ENCODE results near the gene SCUBE2. TPM values are rescaled to one million over a fixed set of nuclear protein-coding genes. Genes with fewer than 3 reads are reported as not detected.

Gene SCUBE2
- total and polyA plus RNA-seq, 4 donors: 0.14 to 1.4 (median 0.42) TPM; not detected in 1

DNA sequence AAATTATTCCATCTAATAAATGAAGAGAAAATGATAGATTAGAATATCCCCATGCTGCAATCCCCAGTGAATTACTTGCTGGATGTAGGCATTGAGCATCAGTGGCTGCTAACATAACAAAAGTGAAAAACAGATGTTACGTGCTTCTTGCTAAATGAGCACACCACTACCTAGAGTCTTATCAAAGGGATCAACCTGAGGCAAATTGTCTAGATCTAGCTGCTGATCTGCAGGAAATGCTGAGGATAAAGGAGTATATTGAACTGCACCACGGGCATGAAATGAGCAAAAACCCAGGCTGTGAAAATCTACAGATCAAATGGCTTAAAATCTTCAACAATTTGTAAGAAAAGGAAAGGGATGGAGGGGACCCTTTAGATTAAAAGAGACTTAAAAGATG, 45.3 kb upstream of the SCUBE2 start (continued):
- TF ChIP-seq, protein P1, sequence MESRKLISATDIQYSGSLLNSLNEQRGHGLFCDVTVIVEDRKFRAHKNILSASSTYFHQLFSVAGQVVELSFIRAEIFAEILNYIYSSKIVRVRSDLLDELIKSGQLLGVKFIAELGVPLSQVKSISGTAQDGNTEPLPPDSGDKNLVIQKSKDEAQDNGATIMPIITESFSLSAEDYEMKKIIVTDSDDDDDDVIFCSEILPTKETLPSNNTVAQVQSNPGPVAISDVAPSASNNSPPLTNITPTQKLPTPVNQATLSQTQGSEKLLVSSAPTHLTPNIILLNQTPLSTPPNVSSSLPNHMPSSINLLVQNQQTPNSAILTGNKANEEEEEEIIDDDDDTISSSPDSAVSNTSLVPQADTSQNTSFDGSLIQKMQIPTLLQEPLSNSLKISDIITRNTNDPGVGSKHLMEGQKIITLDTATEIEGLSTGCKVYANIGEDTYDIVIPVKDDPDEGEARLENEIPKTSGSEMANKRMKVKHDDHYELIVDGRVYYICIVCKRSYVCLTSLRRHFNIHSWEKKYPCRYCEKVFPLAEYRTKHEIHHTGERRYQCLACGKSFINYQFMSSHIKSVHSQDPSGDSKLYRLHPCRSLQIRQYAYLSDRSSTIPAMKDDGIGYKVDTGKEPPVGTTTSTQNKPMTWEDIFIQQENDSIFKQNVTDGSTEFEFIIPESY (IDR thresholded peaks at IDR 0.05): no peak
- no peak for TF ChIP-seq FOXA1 (IDR thresholded peaks at IDR 0.05)

DNA sequence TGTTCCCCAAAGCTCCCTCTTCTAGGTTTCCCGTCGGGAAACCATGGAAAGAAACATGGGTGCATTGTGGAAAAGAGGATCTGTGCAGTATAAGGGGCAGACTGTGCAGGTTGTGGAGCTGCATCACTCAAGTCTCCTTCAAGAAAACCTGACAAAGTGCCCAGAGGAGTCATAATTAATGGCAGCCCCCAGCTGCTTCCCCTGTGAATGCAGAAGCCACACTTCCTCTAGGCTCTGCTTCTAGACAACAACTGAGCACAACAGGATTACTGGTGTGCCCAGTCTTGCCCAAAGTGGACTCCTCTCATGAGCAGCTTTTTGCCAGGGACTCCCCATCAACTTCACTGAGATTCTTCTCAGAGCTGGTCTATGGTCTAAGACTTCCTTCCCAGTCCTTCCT, 42.6 kb upstream of the SCUBE2 start:
- H3K4me1 ChIP-seq (ENCODE audit: control insufficient read depth in 4 of 4, insufficient read depth in 4 of 4, low read length in 3 of 4): peaks cover 0 to 5% (median 2%) of the 10 kb centered on the region in 4 donors
- H3K9me3 ChIP-seq (ENCODE audit: control insufficient read depth in 4 of 4, low read length in 3 of 4): no peaks in the 10 kb centered on the region
- no peak overlapping the region for H3K9ac ChIP-seq (ENCODE audit: low read depth in 1 of 2, low read length in 2 of 2)
- TF ChIP-seq, protein P2, sequence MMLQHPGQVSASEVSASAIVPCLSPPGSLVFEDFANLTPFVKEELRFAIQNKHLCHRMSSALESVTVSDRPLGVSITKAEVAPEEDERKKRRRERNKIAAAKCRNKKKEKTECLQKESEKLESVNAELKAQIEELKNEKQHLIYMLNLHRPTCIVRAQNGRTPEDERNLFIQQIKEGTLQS (IDR thresholded peaks at IDR 0.05): no peak
- no peak for TF ChIP-seq JUND (IDR thresholded peaks at IDR 0.05)
- TF ChIP-seq TAF1 (conservative IDR thresholded peaks at IDR 0.05): no peak
- TF ChIP-seq EGR1 (IDR thresholded peaks at IDR 0.05; ENCODE audit: low read depth in 2 of 2): no peak
- TF ChIP-seq, protein P3, sequence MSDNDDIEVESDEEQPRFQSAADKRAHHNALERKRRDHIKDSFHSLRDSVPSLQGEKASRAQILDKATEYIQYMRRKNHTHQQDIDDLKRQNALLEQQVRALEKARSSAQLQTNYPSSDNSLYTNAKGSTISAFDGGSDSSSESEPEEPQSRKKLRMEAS (IDR thresholded peaks at IDR 0.05): no peak
- no peak for TF ChIP-seq YY1 (IDR thresholded peaks at IDR 0.05)
- TF ChIP-seq, protein P4, sequence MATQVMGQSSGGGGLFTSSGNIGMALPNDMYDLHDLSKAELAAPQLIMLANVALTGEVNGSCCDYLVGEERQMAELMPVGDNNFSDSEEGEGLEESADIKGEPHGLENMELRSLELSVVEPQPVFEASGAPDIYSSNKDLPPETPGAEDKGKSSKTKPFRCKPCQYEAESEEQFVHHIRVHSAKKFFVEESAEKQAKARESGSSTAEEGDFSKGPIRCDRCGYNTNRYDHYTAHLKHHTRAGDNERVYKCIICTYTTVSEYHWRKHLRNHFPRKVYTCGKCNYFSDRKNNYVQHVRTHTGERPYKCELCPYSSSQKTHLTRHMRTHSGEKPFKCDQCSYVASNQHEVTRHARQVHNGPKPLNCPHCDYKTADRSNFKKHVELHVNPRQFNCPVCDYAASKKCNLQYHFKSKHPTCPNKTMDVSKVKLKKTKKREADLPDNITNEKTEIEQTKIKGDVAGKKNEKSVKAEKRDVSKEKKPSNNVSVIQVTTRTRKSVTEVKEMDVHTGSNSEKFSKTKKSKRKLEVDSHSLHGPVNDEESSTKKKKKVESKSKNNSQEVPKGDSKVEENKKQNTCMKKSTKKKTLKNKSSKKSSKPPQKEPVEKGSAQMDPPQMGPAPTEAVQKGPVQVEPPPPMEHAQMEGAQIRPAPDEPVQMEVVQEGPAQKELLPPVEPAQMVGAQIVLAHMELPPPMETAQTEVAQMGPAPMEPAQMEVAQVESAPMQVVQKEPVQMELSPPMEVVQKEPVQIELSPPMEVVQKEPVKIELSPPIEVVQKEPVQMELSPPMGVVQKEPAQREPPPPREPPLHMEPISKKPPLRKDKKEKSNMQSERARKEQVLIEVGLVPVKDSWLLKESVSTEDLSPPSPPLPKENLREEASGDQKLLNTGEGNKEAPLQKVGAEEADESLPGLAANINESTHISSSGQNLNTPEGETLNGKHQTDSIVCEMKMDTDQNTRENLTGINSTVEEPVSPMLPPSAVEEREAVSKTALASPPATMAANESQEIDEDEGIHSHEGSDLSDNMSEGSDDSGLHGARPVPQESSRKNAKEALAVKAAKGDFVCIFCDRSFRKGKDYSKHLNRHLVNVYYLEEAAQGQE (IDR thresholded peaks at IDR 0.05): no peak
- TF ChIP-seq RXRA (IDR thresholded peaks at IDR 0.05): no peak
- TF ChIP-seq FOXA2 (IDR thresholded peaks at IDR 0.05): no peak
- no peak for TF ChIP-seq HNF4A (conservative IDR thresholded peaks at IDR 0.05)
- no peak for TF ChIP-seq FOXA1 (IDR thresholded peaks at IDR 0.05)
- TF ChIP-seq, protein P1 (IDR thresholded peaks at IDR 0.05): no peak
- TF ChIP-seq HNF4G (IDR thresholded peaks at IDR 0.05): no peak
- no peak for TF ChIP-seq NR2F2 (IDR thresholded peaks at IDR 0.05)
- no peak for TF ChIP-seq SP1 (IDR thresholded peaks at IDR 0.05)
- no peak for TF ChIP-seq RAD21 (IDR thresholded peaks at IDR 0.05)
- TF ChIP-seq GABPA (IDR thresholded peaks at IDR 0.05 in 1 of 2, conservative IDR thresholded peaks at IDR 0.05 in 1 of 2): no peak
- TF ChIP-seq, protein P5, sequence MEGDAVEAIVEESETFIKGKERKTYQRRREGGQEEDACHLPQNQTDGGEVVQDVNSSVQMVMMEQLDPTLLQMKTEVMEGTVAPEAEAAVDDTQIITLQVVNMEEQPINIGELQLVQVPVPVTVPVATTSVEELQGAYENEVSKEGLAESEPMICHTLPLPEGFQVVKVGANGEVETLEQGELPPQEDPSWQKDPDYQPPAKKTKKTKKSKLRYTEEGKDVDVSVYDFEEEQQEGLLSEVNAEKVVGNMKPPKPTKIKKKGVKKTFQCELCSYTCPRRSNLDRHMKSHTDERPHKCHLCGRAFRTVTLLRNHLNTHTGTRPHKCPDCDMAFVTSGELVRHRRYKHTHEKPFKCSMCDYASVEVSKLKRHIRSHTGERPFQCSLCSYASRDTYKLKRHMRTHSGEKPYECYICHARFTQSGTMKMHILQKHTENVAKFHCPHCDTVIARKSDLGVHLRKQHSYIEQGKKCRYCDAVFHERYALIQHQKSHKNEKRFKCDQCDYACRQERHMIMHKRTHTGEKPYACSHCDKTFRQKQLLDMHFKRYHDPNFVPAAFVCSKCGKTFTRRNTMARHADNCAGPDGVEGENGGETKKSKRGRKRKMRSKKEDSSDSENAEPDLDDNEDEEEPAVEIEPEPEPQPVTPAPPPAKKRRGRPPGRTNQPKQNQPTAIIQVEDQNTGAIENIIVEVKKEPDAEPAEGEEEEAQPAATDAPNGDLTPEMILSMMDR (IDR thresholded peaks at IDR 0.05; ENCODE audit: low read depth, low read length, missing input control): no peak
- 96% methylated on average over 2 of the region's 2 CpGs for WGBS
- H3K27ac ChIP-seq (ENCODE audit: low read depth in 1 of 2, low read length in 2 of 2): no peak overlapping the region
- H3K4me3 ChIP-seq (ENCODE audit: low read depth in 1 of 3, low read length in 3 of 3): no peak overlapping the region
- DNase-seq (ENCODE audit: low spot score): no peak
- H3K27me3 ChIP-seq (ENCODE audit: control insufficient read depth in 4 of 4, insufficient read depth in 4 of 4, low read length in 3 of 4): no peaks in the 10 kb centered on the region
- no peaks in the 10 kb centered on the region for H3K36me3 ChIP-seq (ENCODE audit: control insufficient read depth in 4 of 4, insufficient read depth in 3 of 4, low read depth in 1 of 4, low read length in 3 of 4)
